RPMI7951 (cell line): ENCODE results near the gene H3-3A. TPM values are rescaled to one million over a fixed set of nuclear protein-coding genes. Genes with fewer than 3 reads are reported as not detected.
"Not testable (repeated sequence)": the region's sequence is repeated elsewhere in the genome, so short reads cannot be mapped to it uniquely, and the experiment has no call there.

Experiments
- DNase-seq: peaks from one replicate; pipeline ENCODE4 v3.0.0-alpha.2; 2012; ENCODE audit warnings: low read depth
- total RNA-seq: library from RNA; depleted of rRNA; stranded (reverse); fragments of >200 nt; shearing (Covaris generic); gene quantifications from 2 replicates; pipeline ENCODE4 v1.2.3, GENCODE V29; 2014

Gene H3-3A
- total RNA-seq, 1 experiment from 2014 or later: 427 TPM

DNA sequence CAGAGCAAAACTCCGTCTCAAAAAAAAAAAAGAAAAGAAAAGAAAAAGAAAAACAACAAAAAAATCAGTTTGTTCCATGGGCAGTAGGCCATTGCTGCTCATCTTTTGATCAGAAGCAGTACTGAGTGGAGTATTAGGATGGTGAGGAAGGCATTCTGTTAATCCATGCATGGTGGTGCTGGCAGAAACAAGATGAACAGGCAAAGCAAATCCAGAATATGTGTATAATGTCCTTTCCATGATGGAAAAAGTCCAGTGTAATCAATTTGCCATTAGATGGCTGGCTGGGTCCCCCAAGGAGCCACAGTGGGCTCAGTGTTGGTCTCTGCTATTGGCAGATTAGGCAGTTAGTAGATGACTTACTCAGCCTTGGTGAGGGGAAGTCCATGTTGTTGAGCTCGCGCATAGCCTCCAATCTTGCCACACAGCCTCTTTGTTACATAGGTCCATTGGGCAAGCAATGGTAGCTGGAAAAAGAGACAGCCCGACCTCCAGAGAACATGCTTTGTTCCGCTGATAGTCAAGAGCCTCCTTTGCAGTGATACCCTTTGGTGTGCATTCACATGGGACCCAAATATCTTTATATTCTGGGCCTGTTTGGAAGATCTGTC, 23.3 kb downstream of the H3-3A start:
- DNase-seq: no peak

- no peak for DNase-seq
Observed at GRCh38 chr1:226086776-226087175, 24.3 kb downstream of the H3-3A start.

DNA sequence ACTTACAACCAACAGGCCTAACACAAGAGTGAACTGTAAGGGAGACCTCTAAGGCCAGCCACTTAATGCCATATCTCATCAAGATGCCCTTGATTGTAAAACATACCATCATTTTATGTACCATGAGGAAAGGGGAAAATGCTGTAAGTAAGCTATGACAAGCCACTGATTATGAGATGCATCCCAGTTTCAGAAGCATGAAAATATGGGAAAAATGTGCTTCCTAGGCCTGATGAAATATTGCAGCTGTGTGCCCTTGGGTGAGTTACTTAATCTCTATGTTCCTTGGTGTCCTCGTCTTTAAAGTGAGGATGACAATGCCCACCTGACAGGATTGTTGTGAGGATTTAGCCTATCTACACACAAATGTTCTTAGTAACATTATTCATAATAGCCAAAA, 28.9 kb downstream of the H3-3A start:
- no peak for DNase-seq

GRCh38 chr1:226092048-226092820, 29.7 kb downstream of the H3-3A start:
- DNase-seq: not testable (repeated sequence)

DNA sequence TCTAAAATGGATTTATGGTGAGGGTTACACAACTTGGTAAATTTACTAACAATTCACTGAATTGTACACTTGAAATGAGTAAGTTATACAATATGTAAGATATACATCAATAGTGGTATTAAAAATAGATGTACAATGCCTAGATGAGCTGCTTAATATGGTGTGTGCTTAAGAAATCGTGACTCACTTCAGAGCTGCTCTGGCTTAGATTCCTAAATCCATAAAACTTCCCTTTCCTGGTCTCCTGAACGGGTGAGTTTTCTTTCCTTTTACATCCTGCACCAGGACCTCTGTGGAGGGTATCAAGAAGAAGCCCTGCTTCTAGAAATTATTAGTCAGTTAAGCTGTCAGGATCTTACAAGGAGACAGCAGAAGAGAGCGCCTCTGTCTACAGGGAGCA, 30.4 kb downstream of the H3-3A start:
- no peak for DNase-seq

DNA sequence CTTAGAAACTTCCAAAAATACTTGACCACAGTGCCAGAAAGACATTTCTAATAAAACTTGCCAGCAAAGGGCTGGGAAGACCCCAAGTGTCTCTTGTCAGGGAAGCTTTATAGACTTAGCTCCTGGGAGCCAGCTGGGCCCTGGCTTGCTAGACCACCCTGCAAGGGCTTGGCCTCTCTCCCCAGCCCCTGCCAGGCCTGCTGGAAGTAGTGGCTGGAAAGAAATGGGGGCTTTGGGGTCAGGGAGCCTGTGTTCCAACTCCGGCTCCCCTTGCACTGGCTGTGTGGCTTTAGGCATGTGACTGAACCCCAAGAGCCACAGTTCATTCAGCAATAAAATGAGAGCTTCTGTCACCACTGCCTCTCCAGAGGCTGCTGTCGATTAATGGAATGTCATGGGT, 31.1 kb downstream of the H3-3A start:
- no peak for DNase-seq

GRCh38 chr1:226094451-226094850, 31.9 kb downstream of the H3-3A start:
- no peak for DNase-seq

DNA sequence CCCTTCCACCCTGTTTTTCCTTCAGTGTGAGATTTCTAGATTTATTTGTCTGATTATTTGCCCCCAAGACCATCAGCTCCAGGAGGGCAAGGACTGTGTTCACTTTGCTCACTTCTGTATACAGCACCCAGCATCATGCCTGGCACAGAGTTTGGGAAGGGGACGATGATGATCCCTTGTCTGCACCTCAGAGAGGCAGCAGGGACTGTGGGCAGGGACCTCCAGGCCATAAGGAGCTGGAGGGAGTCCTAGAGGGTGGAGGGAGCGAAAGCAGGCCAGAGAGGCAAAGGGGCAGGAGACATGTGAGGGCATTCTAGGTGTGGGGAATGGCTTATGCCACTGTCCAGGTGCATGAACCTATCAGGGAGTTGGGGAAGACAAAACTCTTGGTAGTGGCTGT, 32.8 kb downstream of the H3-3A start:
- DNase-seq: no peak

DNA sequence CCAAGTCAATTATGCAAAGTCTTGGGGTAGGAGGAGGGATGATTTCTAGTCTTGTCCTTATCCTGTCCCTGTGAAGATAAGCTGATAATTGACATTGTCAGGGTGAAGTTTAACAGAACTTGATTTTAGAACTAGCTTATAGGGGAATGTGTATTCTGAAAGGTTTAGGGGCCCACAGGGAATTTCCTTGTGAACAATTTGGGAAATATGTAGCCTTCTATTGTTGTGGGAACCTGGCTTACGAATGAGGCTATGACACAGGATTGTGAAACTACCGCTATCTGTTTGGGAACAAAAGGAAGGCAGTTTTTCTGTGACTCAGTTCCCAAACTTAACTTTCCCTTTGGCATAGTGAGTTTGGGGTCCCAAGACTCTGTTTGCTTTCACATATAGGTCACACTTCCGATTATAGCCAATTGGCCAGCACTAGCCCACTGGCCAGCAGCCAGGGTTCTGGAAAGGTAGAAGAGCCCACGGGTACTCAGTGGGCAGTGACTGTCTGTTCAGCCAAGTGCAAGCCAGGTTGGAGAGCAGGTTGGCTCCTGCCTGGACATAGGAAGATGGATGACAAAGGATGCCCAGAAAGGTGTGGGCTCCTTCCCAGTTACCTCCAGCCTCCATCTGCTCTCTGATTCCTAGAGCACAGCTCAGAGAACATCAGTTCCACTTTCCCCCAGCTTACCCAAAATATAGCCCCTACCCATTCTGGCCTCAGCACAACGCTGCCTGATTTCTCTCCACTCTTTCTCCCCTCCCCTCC, 35.5 kb downstream of the H3-3A start:
- peak; percentile 31 for DNase-seq

GRCh38 chr1:226098870-226099835, 36.6 kb downstream of the H3-3A start:
- DNase-seq: no peak

GRCh38 chr1:226100436-226101391, 38.2 kb downstream of the H3-3A start:
- peak; percentile 26 for DNase-seq

DNA sequence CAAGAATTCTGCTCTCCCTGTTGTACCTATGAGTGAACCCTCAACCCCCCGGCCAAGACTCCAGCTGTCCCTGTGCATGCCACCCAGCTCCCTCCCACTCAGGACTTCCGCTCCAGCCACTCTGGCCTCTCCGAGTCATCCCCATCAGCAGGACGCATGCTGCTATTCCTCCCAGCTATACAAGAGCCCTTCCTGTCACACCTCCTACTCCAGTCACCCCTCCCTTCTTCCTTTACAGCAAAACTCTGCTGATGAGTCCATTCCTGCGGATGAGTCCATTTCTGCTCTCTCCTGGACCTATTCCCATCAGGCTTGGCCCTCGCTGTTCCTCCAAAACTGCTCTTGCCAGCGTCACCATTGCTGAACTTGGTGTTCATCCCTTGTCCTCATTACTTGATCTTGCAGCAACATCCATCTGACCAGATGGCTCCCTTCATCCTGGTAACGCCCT, 42.2 kb downstream of the H3-3A start:
- DNase-seq: peak; percentile 33

DNA sequence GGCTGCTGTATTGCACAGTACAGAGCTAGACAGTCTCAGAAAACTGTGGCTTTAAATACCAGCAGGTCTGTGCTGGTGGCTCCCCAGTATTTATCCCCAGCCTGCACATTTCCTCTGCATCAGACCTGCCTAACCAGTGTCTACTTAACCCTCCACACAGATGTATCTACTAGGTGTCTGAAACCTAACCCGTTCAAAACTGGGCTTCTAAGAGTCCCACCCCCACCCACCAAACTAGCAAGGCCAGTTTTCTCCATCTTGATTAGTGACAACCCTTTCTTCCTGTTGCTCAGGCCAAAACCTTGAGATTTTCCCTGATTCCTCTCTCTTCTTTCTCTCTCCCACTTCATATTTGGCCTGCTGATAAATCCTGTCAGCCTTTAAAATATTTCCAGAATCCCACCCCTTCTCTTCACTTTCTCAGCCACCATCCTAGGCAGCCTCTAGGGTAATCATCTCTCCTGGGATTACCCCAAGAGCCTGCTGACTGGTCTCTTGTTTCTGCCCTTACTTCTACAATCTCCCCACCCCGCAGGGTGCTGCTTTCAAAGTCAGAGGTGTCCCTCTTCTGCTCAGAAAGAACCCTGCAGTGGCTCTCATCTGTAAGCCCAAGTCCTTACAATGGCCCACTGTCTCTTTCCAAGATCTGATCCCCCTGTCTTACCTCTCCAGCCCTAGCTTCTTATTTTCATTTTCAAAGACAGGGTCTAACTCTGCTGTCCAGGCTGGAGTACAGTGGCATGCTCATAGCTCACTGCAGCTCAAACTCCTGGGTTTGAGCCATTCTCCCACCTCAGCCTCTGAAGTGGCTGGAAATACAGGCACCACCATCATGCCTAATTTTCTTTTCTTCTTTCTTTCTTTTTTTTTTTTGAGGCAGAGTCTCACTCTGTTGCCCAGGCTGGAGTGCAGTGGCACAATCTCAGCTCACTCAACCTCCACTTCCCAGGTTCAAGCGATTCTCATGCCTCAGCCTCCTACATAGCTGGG, 45.2 kb downstream of the H3-3A start:
- DNase-seq: no peak

DNA sequence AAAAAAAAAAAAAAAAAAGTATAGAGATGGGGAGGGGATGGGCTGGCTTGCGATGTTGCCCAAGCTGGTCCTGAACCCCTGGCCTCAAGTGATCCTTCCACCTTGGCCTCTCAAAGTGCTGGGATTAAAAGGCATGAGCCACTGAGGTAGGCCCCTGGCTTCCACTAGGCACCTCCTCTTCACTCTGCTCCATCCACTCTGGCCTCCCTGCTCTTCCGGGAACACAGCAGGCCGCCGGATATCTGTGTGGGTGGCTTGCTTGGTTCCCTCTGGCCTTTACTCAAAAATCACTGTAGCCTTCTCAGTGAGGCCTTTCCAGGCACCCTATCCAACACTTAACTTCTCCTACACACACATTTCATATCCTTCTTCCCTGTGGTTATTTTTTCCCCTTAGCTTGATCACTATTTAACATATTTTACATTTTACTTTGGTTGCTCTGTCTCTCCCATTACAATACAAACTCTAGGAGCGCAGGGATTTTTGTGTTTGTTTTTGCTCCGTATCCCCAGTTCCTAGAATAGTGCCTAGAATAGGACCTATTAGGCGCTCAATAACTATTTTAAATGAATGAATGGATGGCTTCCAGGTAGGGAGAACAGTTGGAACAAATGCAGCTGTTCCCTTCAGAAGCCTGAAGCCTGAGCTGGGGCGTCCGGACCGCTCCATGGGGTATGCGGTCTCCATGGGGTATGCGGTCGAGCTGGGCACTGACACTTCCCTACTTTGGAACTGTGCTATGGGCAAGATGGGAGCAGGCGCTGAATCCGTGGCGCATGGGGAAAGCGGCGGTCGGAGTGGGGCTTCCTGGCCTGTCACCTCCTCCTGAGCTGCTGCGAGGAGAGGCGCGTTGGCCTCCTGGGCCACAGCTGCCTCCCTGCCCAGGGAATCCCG, 46.7 kb downstream of the H3-3A start:
- DNase-seq: no peak

DNA sequence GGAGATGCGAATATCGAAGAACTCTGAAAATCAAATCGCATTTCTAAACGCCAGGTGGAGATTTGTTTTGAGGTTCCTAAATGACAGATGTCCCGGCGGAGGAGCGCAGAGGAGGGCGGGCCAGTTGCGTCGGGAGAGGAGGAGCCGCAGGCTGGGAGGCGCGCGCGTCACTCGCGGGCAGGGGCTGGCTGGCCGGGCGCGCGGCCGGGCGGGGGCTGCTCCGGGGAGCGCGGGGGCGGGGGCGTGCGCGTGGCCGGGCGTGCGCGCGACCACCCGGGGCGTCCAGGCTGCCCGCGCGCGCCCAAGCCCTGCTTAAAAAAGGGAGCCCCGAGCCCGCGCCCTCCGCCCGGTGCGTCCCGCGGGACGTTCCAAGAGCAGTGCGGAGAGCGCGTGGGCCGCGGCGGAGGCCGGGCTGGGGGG, 47.3 kb downstream of the H3-3A start:
- DNase-seq: peak; percentile 82

DNA sequence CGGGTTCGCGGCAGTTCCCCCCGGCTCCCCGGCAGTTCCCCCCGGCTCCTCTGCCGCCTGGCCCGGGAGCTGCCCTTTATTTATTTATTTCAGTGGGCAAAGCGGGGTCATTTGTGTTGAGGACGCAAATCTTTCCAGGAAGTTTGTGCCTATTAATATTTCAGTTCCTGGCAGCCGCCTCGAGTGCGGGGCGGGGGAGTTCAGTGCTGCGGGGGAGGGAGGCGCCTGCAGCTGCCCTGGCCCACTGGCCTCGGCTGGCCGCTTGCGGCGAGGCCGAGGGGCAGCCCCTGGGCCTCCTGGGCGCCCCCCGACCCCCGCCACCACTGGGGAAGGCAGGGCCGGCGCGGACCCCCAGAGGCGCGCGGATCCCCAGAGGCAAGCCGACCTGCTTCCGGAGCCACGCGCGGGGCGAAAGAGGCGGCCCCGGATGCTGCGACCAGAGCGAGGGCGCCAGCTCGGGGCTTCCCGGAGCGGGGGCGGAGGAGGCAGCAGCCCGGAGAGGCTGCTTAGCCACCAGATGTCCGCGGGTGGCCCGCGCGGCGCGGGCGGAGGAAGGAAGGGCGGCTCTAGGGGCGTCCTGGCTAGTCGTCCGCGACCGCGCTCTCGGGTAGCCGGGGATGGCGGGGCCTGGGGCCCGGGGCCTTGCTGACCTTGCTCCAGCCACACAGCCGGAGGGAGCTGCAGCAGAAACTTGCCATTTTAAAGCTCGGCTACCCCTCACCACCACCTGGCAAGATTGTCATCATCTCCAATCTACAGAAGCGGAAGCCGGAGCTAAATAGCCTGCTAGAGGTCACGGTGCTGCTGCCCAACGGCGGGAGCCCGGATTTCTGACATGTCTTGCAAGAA, 48.0 kb downstream of the H3-3A start:
- DNase-seq: peak; percentile 69
